Aorta (tissue), 5 donors: ENCODE data around the gene SSBP4. TPM values are rescaled to one million over a fixed set of nuclear protein-coding genes. Genes with fewer than 3 reads are reported as not detected.
A peak's percentile ranks its signal among the peaks of the same experiment; 100 is the strongest.

Experiments
- ATAC-seq: fragments of 200-7000 bp; cut with Tn5 transposase; one replicate; pipeline ENCODE4 v1.9.1; 2022; ENCODE audit warnings: moderate library complexity; ENCODE audit not compliant: low FRiP score
- DNase-seq, 2 donors: peaks; one replicate each; pipeline ENCODE4 v3.0.0-alpha.2; 2020
- H3K27ac ChIP-seq, 2 donors: one replicate each; pipeline ENCODE4 v1.5.1; 2013; ENCODE audit warnings: low read length in 2 of 2, mild to moderate bottlenecking in 2 of 2, moderate library complexity in 2 of 2, control low read depth in 1 of 2, inconsistent platforms in 1 of 2, low read depth in 1 of 2
- H3K27me3 ChIP-seq, 2 donors: one replicate each; pipeline ENCODE4 v1.6.1; 2013; ENCODE audit warnings: control low read depth in 1 of 2, low read length in 1 of 2, mild to moderate bottlenecking in 1 of 2, moderate library complexity in 1 of 2; ENCODE audit not compliant: insufficient read depth in 2 of 2, control insufficient read depth in 1 of 2
- H3K36me3 ChIP-seq, 2 donors: one replicate each; pipeline ENCODE4 v1.6.1; 2013; ENCODE audit warnings: control low read depth in 1 of 2, low read length in 1 of 2, mild to moderate bottlenecking in 1 of 2; ENCODE audit not compliant: insufficient read depth in 2 of 2, control insufficient read depth in 1 of 2
- H3K4me1 ChIP-seq, 2 donors: one replicate each; pipeline ENCODE4 v1.6.1; 2013; ENCODE audit warnings: low read length in 2 of 2, control low read depth in 1 of 2, mild to moderate bottlenecking in 1 of 2, moderate library complexity in 1 of 2; ENCODE audit not compliant: insufficient read depth in 2 of 2, control insufficient read depth in 1 of 2
- H3K4me3 ChIP-seq, 2 donors: one replicate each; pipeline ENCODE4 v1.5.1; 2013; ENCODE audit warnings: low read length in 2 of 2, control low read depth in 1 of 2, mild to moderate bottlenecking in 1 of 2
- H3K9me3 ChIP-seq: one replicate; pipeline ENCODE4 v1.6.1; 2013; ENCODE audit warnings: mild to moderate bottlenecking, low read length; ENCODE audit not compliant: control insufficient read depth
- WGBS, 2 donors: extraction: QIAGEN DNeasy Blood & Tissue Kit; methylation state at CpG; one replicate each; pipeline ENCODE4 v1.1.7; 2013; 5-methylcytosine and 5-hydroxymethylcytosine counted together
- intact Hi-C, 2 donors: fragments of 100-400 bp; cut with DNase I; formaldehyde crosslinking; loops; one replicate each; pipeline versions ENCODE4 v1.14.2 to v1.15.0; 2022
- polyA plus RNA-seq, 2 donors: library from polyadenylated mRNA; stranded (reverse); fragments of 200-250 nt; gene quantifications; one replicate each; pipeline ENCODE4 v1.2.3, GENCODE V29; 2013
- total RNA-seq, 2 donors: library from RNA; stranded (reverse); fragmentation: NEBNext Ultra II Directional; extraction: Animal tissue kit (Norgen Biotek cat#: 25700); gene quantifications; one replicate each; pipeline ENCODE4 v1.2.1, GENCODE V29; 2021
- donor health status: healthy with polysubstance abuse.
- donor health status: Bipolar disorder and iron deficiency.
- donor health status: DM: no; HTN: no; CAD: no.
- donor health status: DM: no; HTN: no; CAD: no.
- donor health status: DM: yes; HTN: yes; CAD: no.

Gene SSBP4
- total and polyA plus RNA-seq, 4 donors: 40.6 to 150 (median 70.4) TPM

- Histone ChIP-seq H3K27ac (no peak overlapping the region), H3K4me3 (no peak overlapping the region), H3K9me3 (no peaks in the 10 kb centered on the region), H3K27me3 (no peaks in the 10 kb centered on the region), H3K4me1 (no peaks in the 10 kb centered on the region), H3K36me3 (no peaks in the 10 kb centered on the region)
- intact Hi-C loops: no loop called here
- no peak for DNase-seq
- ATAC-seq: no peak
- 68 to 72% methylated on average over 21 of the region's 21 CpGs for WGBS, 2 donors
These were observed 4.2 kb downstream of the SSBP4 start for GRCh38 chr19:18423258-18424020.

DNA sequence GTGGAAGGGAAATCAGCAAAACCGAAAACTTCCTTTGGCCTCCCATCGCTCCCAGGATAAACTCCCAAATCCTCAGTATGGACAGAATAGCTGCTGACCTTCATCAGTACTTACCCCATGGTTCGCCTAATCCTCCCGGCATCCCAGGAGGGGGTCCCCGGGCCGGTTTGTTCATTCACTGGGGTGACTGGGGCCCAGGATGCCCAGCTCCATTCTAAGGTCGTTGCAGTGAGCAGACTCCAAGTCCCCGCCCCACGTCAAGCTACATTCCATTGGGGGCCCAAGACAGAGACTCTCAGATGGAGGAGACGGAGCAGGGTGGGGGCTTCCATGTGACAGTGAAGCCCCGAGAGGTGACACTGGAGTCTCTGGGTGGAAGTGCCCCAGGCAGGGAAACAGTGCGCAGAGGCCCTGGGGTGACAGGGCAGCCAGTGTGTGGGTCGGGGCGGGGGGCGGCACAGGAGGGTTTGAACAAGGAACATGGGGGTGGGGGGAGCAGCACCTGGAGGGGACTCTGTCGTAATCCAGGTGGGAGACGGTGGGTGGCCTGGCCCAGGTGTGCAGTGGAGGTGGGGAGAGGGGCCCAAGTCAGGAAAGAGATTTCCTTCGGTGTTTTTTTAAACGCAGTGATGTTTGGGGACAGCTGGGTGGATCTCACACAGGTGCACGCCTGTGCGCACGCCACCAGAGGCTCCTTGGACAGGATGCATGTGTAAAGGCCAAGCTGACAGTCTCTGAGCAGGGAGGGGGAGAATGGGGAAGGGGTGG, 5.1 kb downstream of the SSBP4 start:
- Histone ChIP-seq H3K9me3 (no peaks in the 10 kb centered on the region), H3K27me3 (no peaks in the 10 kb centered on the region), H3K4me3 (no peak overlapping the region), H3K27ac (no peak overlapping the region), H3K36me3 (no peaks in the 10 kb centered on the region), H3K4me1 (no peaks in the 10 kb centered on the region)
- ATAC-seq (no peak), DNase-seq (peak in 1 of 2 donors; percentile 74)
- intact Hi-C loops: no loop called here
- 73 to 75% methylated on average over 22 of the region's 22 CpGs for WGBS, 2 donors

- H3K4me1 ChIP-seq: no peaks in the 10 kb centered on the region
- intact Hi-C loops: no loop called here
- WGBS, 2 donors: 88 to 89% methylated on average over 16 to 17 of the region's 17 CpGs
- H3K4me3 ChIP-seq: no peak overlapping the region
- DNase-seq (no peak), ATAC-seq (no peak)
- H3K27ac ChIP-seq: peak overlapping the region in 1 of 2 donors; percentile 0
- no peaks in the 10 kb centered on the region for H3K9me3 ChIP-seq
- no peaks in the 10 kb centered on the region for H3K36me3 ChIP-seq
- H3K27me3 ChIP-seq: no peaks in the 10 kb centered on the region
These were observed 5.8 kb downstream of the SSBP4 start for GRCh38 chr19:18424890-18425514.

DNA sequence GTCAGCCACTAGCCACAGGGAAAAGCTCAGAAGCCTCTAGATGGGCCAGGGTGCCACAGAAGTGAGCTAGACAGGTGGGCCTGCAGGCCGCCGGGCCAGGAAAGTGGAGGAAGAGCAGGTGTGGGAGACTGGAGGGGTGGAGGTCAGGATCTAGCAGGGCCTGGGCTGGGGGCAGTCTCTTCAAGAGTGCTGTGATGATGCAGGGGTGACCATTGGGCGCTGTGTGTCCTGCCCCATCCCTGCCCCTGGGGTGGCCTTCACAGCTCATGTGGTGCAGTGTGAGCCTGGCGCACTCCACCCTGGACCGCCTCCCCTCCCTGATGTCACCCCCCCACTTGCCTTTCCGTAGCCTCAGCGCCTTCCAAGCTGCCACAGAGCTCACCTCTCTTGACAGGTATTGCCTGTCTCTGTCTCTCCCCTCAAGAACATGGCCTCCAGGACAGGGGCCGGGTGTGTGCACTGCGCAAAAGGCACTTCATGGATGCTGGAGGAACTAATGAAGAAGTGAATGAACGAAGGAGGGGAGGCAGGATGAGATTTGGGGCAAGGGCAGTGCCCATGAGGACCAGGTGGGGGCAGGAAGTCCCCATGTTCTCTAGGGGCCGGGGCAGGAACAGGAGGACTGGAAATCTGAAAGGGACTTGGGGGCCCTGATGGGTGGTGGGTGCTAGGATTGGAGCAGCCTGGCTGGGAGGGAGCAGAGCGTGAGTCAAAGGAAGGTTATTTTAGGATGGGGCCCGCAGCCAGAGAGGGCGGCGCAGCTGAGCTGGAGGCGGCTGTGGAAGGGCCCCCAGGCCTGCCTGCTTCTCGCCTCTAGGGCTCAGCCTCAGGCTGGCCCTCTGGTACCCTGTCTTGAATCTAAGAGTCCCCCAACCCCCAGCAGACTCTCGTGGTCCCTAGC, 6.6 kb downstream of the SSBP4 start:
- ATAC-seq (peak; percentile 72), DNase-seq (peak; percentile 85 to 92)
- peak overlapping the region in 1 of 2 donors; percentile 37 for H3K27ac ChIP-seq
- H3K4me3 ChIP-seq: no peak overlapping the region
- no peaks in the 10 kb centered on the region for H3K27me3 ChIP-seq
- intact Hi-C loops: no loop called here
- H3K36me3 ChIP-seq: no peaks in the 10 kb centered on the region
- H3K9me3 ChIP-seq: no peaks in the 10 kb centered on the region
- 37 to 38% methylated on average over 15 to 18 of the region's 18 CpGs for WGBS, 2 donors
- no peaks in the 10 kb centered on the region for H3K4me1 ChIP-seq

DNA sequence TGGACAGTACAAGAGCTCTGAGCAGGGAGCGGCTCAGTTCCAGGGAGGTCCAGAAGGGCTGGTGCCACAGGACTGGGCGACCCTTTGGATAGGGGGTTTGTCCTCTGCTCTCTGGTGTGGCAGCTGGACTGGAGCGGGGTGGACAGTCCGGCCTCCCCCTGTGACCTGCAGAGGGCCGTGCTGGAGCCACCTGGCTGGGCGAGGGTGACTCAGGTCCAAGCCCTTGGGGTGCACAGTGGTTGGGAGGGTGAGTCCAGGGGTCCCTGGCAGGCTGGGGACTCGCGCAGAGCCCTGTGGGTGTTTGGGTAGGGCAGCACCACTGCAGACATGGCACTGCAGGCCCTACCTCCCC, 7.2 kb downstream of the SSBP4 start:
- Histone ChIP-seq H3K9me3 (no peaks in the 10 kb centered on the region), H3K4me3 (no peak overlapping the region), H3K27ac (peak overlapping the region in 1 of 2 donors; percentile 37), H3K27me3 (no peaks in the 10 kb centered on the region), H3K36me3 (no peaks in the 10 kb centered on the region), H3K4me1 (no peaks in the 10 kb centered on the region)
- intact Hi-C loops: no loop called here
- no peak for ATAC-seq
- no peak for DNase-seq
- WGBS, 2 donors: 42 to 46% methylated on average over 8 of the region's 8 CpGs

GRCh38 chr19:18427080-18427742, 8.0 kb downstream of the SSBP4 start:
- DNase-seq (no peak), ATAC-seq (no peak)
- no peak overlapping the region for H3K27ac ChIP-seq
- WGBS, 2 donors: 67 to 68% methylated on average over 13 to 16 of the region's 16 CpGs
- H3K27me3 ChIP-seq: no peaks in the 10 kb centered on the region
- no peaks in the 10 kb centered on the region for H3K9me3 ChIP-seq
- no peaks in the 10 kb centered on the region for H3K4me1 ChIP-seq
- intact Hi-C loops: no loop called here
- H3K36me3 ChIP-seq: no peaks in the 10 kb centered on the region
- no peak overlapping the region for H3K4me3 ChIP-seq

DNA sequence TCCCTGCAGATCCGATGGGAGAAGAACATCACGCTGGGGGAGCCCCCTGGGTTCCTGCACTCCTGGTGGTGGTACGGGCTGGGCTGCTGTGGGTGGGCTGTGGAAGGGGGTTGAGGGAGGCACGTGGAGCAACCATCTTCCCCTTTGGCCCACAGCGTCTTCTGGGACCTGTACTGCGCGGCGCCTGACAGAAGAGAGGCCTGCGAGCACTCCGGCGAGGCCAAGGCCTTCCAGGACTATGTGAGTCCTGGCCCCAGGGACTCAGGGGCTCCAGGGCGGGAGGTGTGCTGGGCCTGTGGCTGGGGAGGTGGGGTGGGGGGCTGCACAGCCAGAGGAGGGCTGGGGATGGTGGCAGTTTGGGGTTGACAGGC, 8.5 kb downstream of the SSBP4 start:
- no peaks in the 10 kb centered on the region for H3K27me3 ChIP-seq
- intact Hi-C loops: no loop called here
- DNase-seq: no peak
- no peak for ATAC-seq
- no peaks in the 10 kb centered on the region for H3K36me3 ChIP-seq
- no peaks in the 10 kb centered on the region for H3K4me1 ChIP-seq
- H3K4me3 ChIP-seq: no peak overlapping the region
- H3K9me3 ChIP-seq: no peaks in the 10 kb centered on the region
- 88 to 90% methylated on average over 11 to 12 of the region's 12 CpGs for WGBS, 2 donors
- no peak overlapping the region for H3K27ac ChIP-seq
